HepG2 (cell line): Measurements from ENCODE around the gene SKIDA1. TPM values are rescaled to one million over a fixed set of nuclear protein-coding genes. Genes with fewer than 3 reads are reported as not detected.

Experiments
- KIAA2018 ChIP-seq: sonication (generic); formaldehyde crosslinking; IDR thresholded peaks from 2 replicates; pipeline ENCODE4 v1.5.0; 2020; ENCODE audit warnings: mild to moderate bottlenecking, missing genetic modification reagents, borderline replicate concordance
- MED1 ChIP-seq: sonication (generic); formaldehyde crosslinking; IDR thresholded peaks from 2 replicates; pipeline ENCODE4 v1.4.0; 2020; ENCODE audit warnings: missing genetic modification reagents
- ZBTB40 ChIP-seq, 2 experiments: fragments of 450-650 bp in 1 of 2; sonication (generic) in 1 of 2; formaldehyde crosslinking in 1 of 2; IDR thresholded peaks; 2 replicates each; pipeline versions ENCODE4 v1.6.1 to v1.8.0; 2016 to 2022; ENCODE audit warnings: antibody characterized with exemption in 1 of 2, mild to moderate bottlenecking in 1 of 2, missing genetic modification reagents in 1 of 2
- ZNF580 ChIP-seq: IDR thresholded peaks from 2 replicates; pipeline ENCODE4 v1.6.1; 2016; ENCODE audit warnings: low read depth, borderline replicate concordance
- polyA plus RNA-seq, 8 experiments: library from polyadenylated mRNA; depleted of rRNA in 3 of 8; stranded (reverse) in 7 of 8; unstranded in 1 of 8; fragments of >200 nt; fragmentation: Illumina TruSeq in 4 of 8; extraction: Trizol in 4 of 8; gene quantifications; 2 replicates each; pipeline versions ENCODE4 v1.2.1 to v1.2.3, GENCODE V29; 2011 to 2016; ENCODE audit warnings: low read depth in 4 of 8, missing spikeins in 1 of 8, mixed read lengths in 1 of 8; ENCODE audit not compliant: insufficient read depth in 1 of 8
- total RNA-seq, 5 experiments: library from RNA; depleted of rRNA; stranded (reverse); fragments of >200 nt; fragmentation: Illumina TruSeq; extraction: Trizol; gene quantifications; 2 replicates each; pipeline ENCODE4 v1.2.3, GENCODE V29; 2016; ENCODE audit warnings: low read depth in 1 of 5

Gene SKIDA1
- total and polyA plus RNA-seq, 2 of the 13 experiments (the other 11 are each of a cell fraction or from before 2014, with no cell fraction given): 0.73 to 1.5 TPM

DNA sequence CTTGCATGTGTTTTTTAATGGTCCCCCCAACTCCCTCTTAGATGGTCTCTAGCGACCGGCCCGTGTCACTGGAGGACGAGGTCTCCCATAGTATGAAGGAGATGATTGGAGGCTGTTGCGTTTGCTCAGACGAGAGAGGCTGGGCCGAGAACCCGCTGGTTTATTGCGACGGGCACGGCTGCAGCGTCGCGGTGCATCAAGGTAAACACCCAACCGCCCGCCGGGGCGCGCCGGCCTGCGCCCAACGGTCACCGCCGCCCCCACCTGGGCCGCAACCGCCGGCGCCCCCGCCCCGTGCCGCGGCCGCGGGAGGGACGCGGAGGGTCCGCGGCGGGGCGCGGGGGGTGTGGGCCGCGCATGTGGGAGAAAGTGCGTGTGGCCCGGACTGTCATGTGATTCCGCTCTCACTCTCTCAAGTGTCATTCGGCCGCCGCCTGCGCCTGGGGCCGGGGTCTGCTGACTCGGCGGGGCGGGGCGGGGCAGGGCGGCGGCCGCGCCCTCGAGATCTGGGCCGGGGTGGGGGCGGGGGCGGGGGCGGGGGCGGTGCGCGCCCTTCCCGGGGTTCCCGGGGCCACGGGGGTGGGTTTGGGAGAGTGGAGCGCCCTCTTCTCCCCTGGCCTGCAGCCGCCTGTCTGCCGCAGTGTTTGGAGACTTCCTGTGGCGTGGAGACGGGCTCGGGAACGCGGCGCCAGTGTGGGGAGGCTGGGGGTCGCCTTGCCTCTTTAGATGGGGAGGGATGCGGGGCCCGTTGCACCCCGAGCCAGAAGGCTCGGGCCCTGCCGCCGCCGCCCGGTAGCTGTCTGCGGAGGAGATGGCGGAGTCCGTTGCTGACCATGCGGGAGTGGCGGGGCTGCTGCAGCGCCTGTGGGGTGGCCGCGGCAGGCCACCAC, 9.4 kb upstream of the SKIDA1 start (continued):
- TF ChIP-seq KIAA2018 (CRISPR knock-in tag) (no peak), MED1 (CRISPR knock-in tag) (peak; percentile 27; the same call in 1 of the 2 replicates), ZNF580 (CRISPR knock-in tag) (0 out of 2 replicates have a peak, but pooled peaks have one; percentile 39), ZBTB40 (IDR thresholded peaks at IDR 0.05) (no peak), ZBTB40 (CRISPR knock-in tag; IDR thresholded peaks at IDR 0.05) (no peak)
